GM23248 (cell line): ENCODE data around the gene DCTN4.

Source experiments
- EZH2 ChIP-seq: fragments of 200-600 bp; sonication (generic); IDR thresholded peaks from 2 replicates; pipeline ENCODE4 v1.6.1; 2018; ENCODE audit warnings: antibody characterized with exemption, mild to moderate bottlenecking; ENCODE audit not compliant: insufficient read depth, poor library complexity, severe bottlenecking
- EZH2phosphoT487 ChIP-seq: fragments of 200-600 bp; sonication (generic); IDR thresholded peaks from 2 replicates; pipeline ENCODE4 v1.6.1; 2018; ENCODE audit warnings: antibody characterized with exemption, moderate library complexity, mild to moderate bottlenecking, low read depth; ENCODE audit not compliant: insufficient read depth

- no peak for TF ChIP-seq EZH2
- TF ChIP-seq EZH2phosphoT487 = no peak
These were observed 38.6 kb upstream of the DCTN4 start for GRCh38 chr5:150797384-150797783.
